HEK293 (cell line): ENCODE measurements around the gene ADGRD1.

Experiments
- CTCF ChIA-PET: fragments of 350-600 bp; formaldehyde crosslinking; extraction: SDS; loops from one replicate; lab custom pipeline; 2021; ENCODE audit warnings: antibody characterized with exemption; lab: Yijun Ruan, JAX
- POLR2A ChIA-PET: fragments of 300-600 bp; formaldehyde crosslinking; extraction: SDS; loops from one replicate; lab custom pipeline; 2020; ENCODE audit warnings: antibody characterized with exemption, inconsistent platforms; lab: Yijun Ruan, JAX
- H3K27ac ChIP-seq: fragments of 200-500 bp; sonication (Bioruptor generic); 2 replicates; pipeline ENCODE4 v1.5.1; 2014; ENCODE audit warnings: low read depth, low read length, control low read depth, inconsistent platforms; ENCODE audit errors: extremely low read depth
- H3K36me3 ChIP-seq, 2 experiments: fragments of 200-500 bp in 1 of 2; sonication (Bioruptor generic) in 1 of 2; 1 replicate in 1 of 2; 2 replicates in 1 of 2; pipeline ENCODE4 v1.5.1; 2014 to 2017; ENCODE audit warnings: inconsistent platforms in 2 of 2, low read length in 2 of 2; ENCODE audit not compliant: control insufficient read depth in 2 of 2, insufficient read depth in 1 of 2
- H3K4me1 ChIP-seq: fragments of 200-500 bp; sonication (Bioruptor generic); 2 replicates; pipeline ENCODE4 v1.5.1; 2014; ENCODE audit warnings: mild to moderate bottlenecking, low read length, inconsistent platforms; ENCODE audit not compliant: control insufficient read depth, insufficient read depth
- H3K4me3 ChIP-seq: 2 replicates; pipeline ENCODE4 v1.5.1; 2011; ENCODE audit warnings: low read depth, mild to moderate bottlenecking, control low read depth, low read length, moderate library complexity
- H3K9me3 ChIP-seq: fragments of 200-500 bp; sonication (Bioruptor generic); 2 replicates; pipeline ENCODE4 v1.5.1; 2014; ENCODE audit warnings: low read depth, low read length, inconsistent platforms; ENCODE audit not compliant: control insufficient read depth, insufficient read depth
- BCL11A ChIP-seq: fragments of 450-650 bp; formaldehyde crosslinking; IDR thresholded peaks from 2 replicates; pipeline ENCODE4 v1.5.1; 2016; ENCODE audit warnings: low read depth, missing biosample characterization, missing genetic modification characterization
- GLI4 ChIP-seq: fragments of 450-650 bp; formaldehyde crosslinking; IDR thresholded peaks from 2 replicates; pipeline ENCODE4 v1.5.1; 2016; ENCODE audit warnings: missing biosample characterization, missing genetic modification characterization
- HOXD13 ChIP-seq: sonication (generic); formaldehyde crosslinking; IDR thresholded peaks from 2 replicates; pipeline ENCODE4 v1.8.0; 2022; ENCODE audit warnings: missing genetic modification reagents, borderline replicate concordance
- KLF7 ChIP-seq: fragments of 450-650 bp; formaldehyde crosslinking; IDR thresholded peaks from 2 replicates; pipeline ENCODE4 v1.5.1; 2016; ENCODE audit warnings: missing biosample characterization, missing genetic modification characterization, borderline replicate concordance
- KLF9 ChIP-seq: fragments of 450-650 bp; formaldehyde crosslinking; IDR thresholded peaks from 2 replicates; pipeline ENCODE4 v1.5.1; 2016; ENCODE audit warnings: missing biosample characterization, missing genetic modification characterization, low read depth
- MEIS1 ChIP-seq: sonication (generic); formaldehyde crosslinking; IDR thresholded peaks from 2 replicates; pipeline ENCODE4 v1.8.1; 2022; ENCODE audit warnings: missing genetic modification reagents, mild to moderate bottlenecking, borderline replicate concordance
- SCRT1 ChIP-seq: fragments of 450-650 bp; formaldehyde crosslinking; IDR thresholded peaks from 2 replicates; pipeline ENCODE4 v1.5.1; 2016; ENCODE audit warnings: missing biosample characterization, missing genetic modification characterization, borderline replicate concordance
- TSHZ1 ChIP-seq: fragments of 450-650 bp; formaldehyde crosslinking; IDR thresholded peaks from 2 replicates; pipeline ENCODE4 v1.5.1; 2016; ENCODE audit warnings: missing biosample characterization, missing genetic modification characterization, borderline replicate concordance
- ZBTB1 ChIP-seq: fragments of 450-650 bp; formaldehyde crosslinking; IDR thresholded peaks from 2 replicates; pipeline ENCODE4 v1.5.1; 2016; ENCODE audit warnings: missing biosample characterization, missing genetic modification characterization
- ZBTB48 ChIP-seq: fragments of 450-650 bp; formaldehyde crosslinking; IDR thresholded peaks from 2 replicates; pipeline ENCODE4 v1.5.1; 2016; ENCODE audit warnings: missing biosample characterization, missing genetic modification characterization
- ZBTB6 ChIP-seq: fragments of 450-650 bp; formaldehyde crosslinking; IDR thresholded peaks from 2 replicates; pipeline ENCODE4 v1.5.1; 2017; ENCODE audit warnings: missing biosample characterization, missing genetic modification characterization
- ZIC2 ChIP-seq: fragments of 450-650 bp; formaldehyde crosslinking; IDR thresholded peaks from 2 replicates; pipeline ENCODE4 v1.5.1; 2016; ENCODE audit warnings: missing biosample characterization, missing genetic modification characterization
- ZNF10 ChIP-seq: fragments of 450-650 bp; formaldehyde crosslinking; IDR thresholded peaks from 2 replicates; pipeline ENCODE4 v1.5.1; 2017; ENCODE audit warnings: missing biosample characterization, missing genetic modification characterization
- ZNF132 ChIP-seq: fragments of 450-650 bp; formaldehyde crosslinking; IDR thresholded peaks from 2 replicates; pipeline ENCODE4 v1.5.1; 2017; ENCODE audit warnings: missing biosample characterization, missing genetic modification characterization, borderline replicate concordance
- ZNF23 ChIP-seq: fragments of 450-650 bp; formaldehyde crosslinking; IDR thresholded peaks from 2 replicates; pipeline ENCODE4 v1.5.1; 2016; ENCODE audit warnings: missing biosample characterization, missing genetic modification characterization, borderline replicate concordance
- ZNF280D ChIP-seq: fragments of 450-650 bp; formaldehyde crosslinking; IDR thresholded peaks from 2 replicates; pipeline ENCODE4 v1.5.1; 2016; ENCODE audit warnings: missing biosample characterization, missing genetic modification characterization
- ZNF292 ChIP-seq: fragments of 450-650 bp; formaldehyde crosslinking; IDR thresholded peaks from 2 replicates; pipeline ENCODE4 v1.5.1; 2016; ENCODE audit warnings: low read depth, missing biosample characterization, missing genetic modification characterization, borderline replicate concordance
- ZNF48 ChIP-seq: fragments of 450-650 bp; formaldehyde crosslinking; IDR thresholded peaks from 2 replicates; pipeline ENCODE4 v1.5.1; 2016; ENCODE audit warnings: missing biosample characterization, missing genetic modification characterization
- ZNF488 ChIP-seq: fragments of 450-650 bp; formaldehyde crosslinking; IDR thresholded peaks from 2 replicates; pipeline ENCODE4 v1.5.1; 2016; ENCODE audit warnings: missing biosample characterization, missing genetic modification characterization
- ZNF514 ChIP-seq: fragments of 450-650 bp; formaldehyde crosslinking; IDR thresholded peaks from 2 replicates; pipeline ENCODE4 v1.5.1; 2016; ENCODE audit warnings: missing biosample characterization, missing genetic modification characterization
- ZNF544 ChIP-seq: fragments of 450-650 bp; formaldehyde crosslinking; IDR thresholded peaks from 2 replicates; pipeline ENCODE4 v1.5.0; 2017; ENCODE audit warnings: missing biosample characterization, missing genetic modification characterization
- ZNF623 ChIP-seq: fragments of 450-650 bp; formaldehyde crosslinking; IDR thresholded peaks from 2 replicates; pipeline ENCODE4 v1.5.1; 2016; ENCODE audit warnings: missing biosample characterization, missing genetic modification characterization
- ZNF629 ChIP-seq: fragments of 450-650 bp; formaldehyde crosslinking; IDR thresholded peaks from 2 replicates; pipeline ENCODE4 v1.5.1; 2017; ENCODE audit warnings: missing biosample characterization, missing genetic modification characterization
- ZNF701 ChIP-seq: fragments of 450-650 bp; formaldehyde crosslinking; IDR thresholded peaks from 2 replicates; pipeline ENCODE4 v1.5.1; 2016; ENCODE audit warnings: missing biosample characterization, missing genetic modification characterization
- ZNF837 ChIP-seq: fragments of 450-650 bp; formaldehyde crosslinking; IDR thresholded peaks from 2 replicates; pipeline ENCODE4 v1.5.1; 2016; ENCODE audit warnings: missing biosample characterization, missing genetic modification characterization

The ADGRD1 gene

GRCh38 chr12:131055093-131055465 is 101.4 kb downstream of the ADGRD1 start:
- Histone ChIP-seq H3K4me1 (no peaks in the 10 kb centered on the region), H3K36me3 (no peaks in the 10 kb centered on the region), H3K9me3 (no peaks in the 10 kb centered on the region), H3K4me3 (no peak overlapping the region), H3K27ac (no peak overlapping the region)
- ChIA-PET CTCF (interaction anchor here (0.7 kb wide), 1 partner anchor 946 kb away, joined by 3 read pairs; no protein-coding TSS in a partner anchor), POLR2A (no interaction called here)
- TF ChIP-seq ZNF280D (tag by site-specific recombination) (no peak), ZNF292 (tag by site-specific recombination) (no peak), ZNF23 (no peak), GLI4 (tag by site-specific recombination) (no peak), ZBTB1 (tag by site-specific recombination) (no peak), ZNF514 (tag by site-specific recombination) (no peak), MEIS1 (no peak), ZNF837 (no peak), KLF9 (tag by site-specific recombination) (no peak), ZNF701 (no peak), SCRT1 (tag by site-specific recombination) (no peak), ZNF623 (no peak), ZNF132 (no peak), KLF7 (tag by site-specific recombination) (no peak), ZNF544 (tag by site-specific recombination) (no peak), ZNF629 (tag by site-specific recombination) (no peak), HOXD13 (CRISPR knock-in tag) (no peak), BCL11A (tag by site-specific recombination) (no peak), ZNF488 (tag by site-specific recombination) (no peak)

- no peaks in the 10 kb centered on the region for H3K9me3 ChIP-seq
- no peaks in the 10 kb centered on the region for H3K4me1 ChIP-seq
- TF ChIP-seq ZNF292 (tag by site-specific recombination) = no peak
- no peak for TF ChIP-seq TSHZ1 (tag by site-specific recombination)
- no peak for TF ChIP-seq ZNF10 (tag by site-specific recombination)
- no peak for TF ChIP-seq ZNF48 (tag by site-specific recombination)
- no peak for TF ChIP-seq ZNF488 (tag by site-specific recombination)
- no peak for TF ChIP-seq ZIC2
- no peak for TF ChIP-seq ZBTB48 (tag by site-specific recombination)
- TF ChIP-seq ZBTB6 (tag by site-specific recombination) = no peak
- no peak overlapping the region for H3K27ac ChIP-seq
- CTCF ChIA-PET = interaction anchor here (0.6 kb wide), 1 partner anchor 219 kb away, joined by 3 read pairs; no protein-coding TSS in a partner anchor
- H3K36me3 ChIP-seq = no peaks in the 10 kb centered on the region
- POLR2A ChIA-PET = no interaction called here
- no peak overlapping the region for H3K4me3 ChIP-seq
Observed at GRCh38 chr12:131055596-131056233, 102.0 kb downstream of the ADGRD1 start.
